BE2C (cell line): ENCODE measurements around the gene FAM53C. TPM values are rescaled to one million over a fixed set of nuclear protein-coding genes. Genes with fewer than 3 reads are reported as not detected.
A peak's percentile ranks its signal among the peaks of the same experiment; 100 is the strongest.
"Not testable (repeated sequence)": the region's sequence is repeated elsewhere in the genome, so short reads cannot be mapped to it uniquely, and the experiment has no call there.

Experiments used
- DNase-seq: peaks from one replicate; pipeline ENCODE4 v3.0.0-alpha.2; 2020
- H3K27me3 ChIP-seq: fragments of 250-450 bp; sonication (Bioruptor Pico); 2 replicates; pipeline ENCODE4 v1.5.1; 2020; ENCODE audit warnings: mild to moderate bottlenecking
- H3K36me3 ChIP-seq: fragments of 250-450 bp; sonication (Bioruptor Pico); 2 replicates; pipeline ENCODE4 v1.5.1; 2020; ENCODE audit warnings: mild to moderate bottlenecking
- H3K4me1 ChIP-seq: fragments of 250-450 bp; sonication (Bioruptor Pico); 2 replicates; pipeline ENCODE4 v1.5.1; 2020
- H3K4me3 ChIP-seq: 2 replicates; pipeline ENCODE4 v1.5.1; 2011; ENCODE audit warnings: low read depth, low read length
- H3K9me3 ChIP-seq: fragments of 250-450 bp; sonication (Bioruptor Pico); 2 replicates; pipeline ENCODE4 v1.5.1; 2020
- CTCF ChIP-seq: IDR thresholded peaks from 2 replicates; pipeline ENCODE4 v1.5.1; 2012; ENCODE audit warnings: mild to moderate bottlenecking, low read depth, low read length
- polyA plus RNA-seq: library from polyadenylated mRNA; unstranded; fragments of >200 nt; gene quantifications from one replicate; pipeline ENCODE4 v1.2.1, GENCODE V29; 2012; ENCODE audit warnings: low read depth, missing spikeins; ENCODE audit not compliant: insufficient read length, insufficient read depth

FAM53C gene
- 40.1 TPM for polyA plus RNA-seq

- Histone ChIP-seq H3K4me3 (peak within 1 kb of the TSS; percentile 88), H3K27me3 (no peaks in the 10 kb centered on the region), H3K4me1 (no peaks in the 10 kb centered on the region; the same call in 1 of the 2 replicates), H3K9me3 (no peaks in the 10 kb centered on the region), H3K36me3 (peaks cover 6% of the 10 kb centered on the region)
- TF ChIP-seq CTCF = no peak
- DNase-seq = peak; percentile 96
Observed at GRCh38 chr5:138337685-138338410, at the start of gene FAM53C. Gene FAM53C, plus strand, starts transcription at chr5:138338266. Its CDS starts 3,070 bp downstream, at chr5:138341336.

- Histone ChIP-seq H3K27me3 (no peaks in the 10 kb centered on the region), H3K4me1 (no peaks in the 10 kb centered on the region), H3K9me3 (no peaks in the 10 kb centered on the region), H3K4me3 (no peak overlapping the region), H3K36me3 (no peaks in the 10 kb centered on the region)
- no peak for DNase-seq
- no peak for TF ChIP-seq CTCF
Observed at GRCh38 chr5:138289296-138289695, 48.8 kb upstream of the FAM53C start.

GRCh38 chr5:138303372-138303771 lies 34.7 kb upstream of the FAM53C start:
- Histone ChIP-seq H3K27me3 (no peaks in the 10 kb centered on the region), H3K36me3 (no peaks in the 10 kb centered on the region), H3K4me3 (no peak overlapping the region), H3K4me1 (no peaks in the 10 kb centered on the region), H3K9me3 (no peaks in the 10 kb centered on the region)
- TF ChIP-seq CTCF = no peak
- no peak for DNase-seq

- TF ChIP-seq CTCF = no peak
- Histone ChIP-seq H3K4me1 (no peaks in the 10 kb centered on the region), H3K27me3 (no peaks in the 10 kb centered on the region), H3K9me3 (no peaks in the 10 kb centered on the region), H3K36me3 (no peaks in the 10 kb centered on the region), H3K4me3 (no peak overlapping the region)
- peak; percentile 47 for DNase-seq
Observed at GRCh38 chr5:138305797-138306196, 32.3 kb upstream of the FAM53C start.

GRCh38 chr5:138315751-138316278 lies 22.3 kb upstream of the FAM53C start:
- TF ChIP-seq CTCF = no peak
- no peaks in the 10 kb centered on the region for H3K4me1 ChIP-seq
- H3K27me3 ChIP-seq = no peaks in the 10 kb centered on the region
- DNase-seq = no peak
- no peak overlapping the region for H3K4me3 ChIP-seq
- H3K36me3 ChIP-seq = peaks cover 4% of the 10 kb centered on the region; the same call in 1 of the 2 replicates
- H3K9me3 ChIP-seq = no peaks in the 10 kb centered on the region

- TF ChIP-seq CTCF = no peak
- Histone ChIP-seq H3K4me3 (no peak overlapping the region), H3K4me1 (no peaks in the 10 kb centered on the region), H3K9me3 (no peaks in the 10 kb centered on the region), H3K36me3 (peaks cover 4% of the 10 kb centered on the region; the same call in 1 of the 2 replicates), H3K27me3 (no peaks in the 10 kb centered on the region)
- no peak for DNase-seq
Observed at GRCh38 chr5:138316355-138316754, 21.7 kb upstream of the FAM53C start.

GRCh38 chr5:138318211-138318610 lies 19.9 kb upstream of the FAM53C start:
- not testable (repeated sequence) for DNase-seq, H3K27me3 ChIP-seq, H3K36me3 ChIP-seq

More at GRCh38 chr5:138318211-138318610, 19.9 kb upstream of the FAM53C start:
- H3K9me3 ChIP-seq, H3K4me1 ChIP-seq, H3K4me3 ChIP-seq: not testable (repeated sequence)
